ENCODE measurements around the gene KIAA2012.

- no peak for TF ChIP-seq CTCF (conservative IDR thresholded peaks at IDR 0.05; ENCODE audit: low read depth, low read length)
- TF ChIP-seq POLR2A (IDR thresholded peaks at IDR 0.05; ENCODE audit: low read depth, low read length): no peak
- no peak for TF ChIP-seq RCOR1 (IDR thresholded peaks at IDR 0.05; ENCODE audit: insufficient replicate concordance, low read length)
- no peak for TF ChIP-seq RAD21 (IDR thresholded peaks at IDR 0.05; ENCODE audit: low read length)
- no peak for TF ChIP-seq USF2 (IDR thresholded peaks at IDR 0.05; ENCODE audit: low read depth, low read length)
- TF ChIP-seq MXI1 (IDR thresholded peaks at IDR 0.05; ENCODE audit: borderline replicate concordance, low read depth, low read length): no peak
- TF ChIP-seq CEBPB (IDR thresholded peaks at IDR 0.05; ENCODE audit: low read depth, low read length): no peak
- TF ChIP-seq ELK1 (IDR thresholded peaks at IDR 0.05; ENCODE audit: borderline replicate concordance, low read depth, low read length): no peak
- TF ChIP-seq SMC3 (IDR thresholded peaks at IDR 0.05; ENCODE audit: low read depth, low read length): no peak
- TF ChIP-seq NFE2L2 (IDR thresholded peaks at IDR 0.05; ENCODE audit: low read depth, low read length): no peak
Observed at GRCh38 chr2:202193881-202194353, 120.9 kb downstream of the KIAA2012 start.

Measured in IMR-90 (cell line).